ENCODE measurements around the gene PACSIN1.

DNA sequence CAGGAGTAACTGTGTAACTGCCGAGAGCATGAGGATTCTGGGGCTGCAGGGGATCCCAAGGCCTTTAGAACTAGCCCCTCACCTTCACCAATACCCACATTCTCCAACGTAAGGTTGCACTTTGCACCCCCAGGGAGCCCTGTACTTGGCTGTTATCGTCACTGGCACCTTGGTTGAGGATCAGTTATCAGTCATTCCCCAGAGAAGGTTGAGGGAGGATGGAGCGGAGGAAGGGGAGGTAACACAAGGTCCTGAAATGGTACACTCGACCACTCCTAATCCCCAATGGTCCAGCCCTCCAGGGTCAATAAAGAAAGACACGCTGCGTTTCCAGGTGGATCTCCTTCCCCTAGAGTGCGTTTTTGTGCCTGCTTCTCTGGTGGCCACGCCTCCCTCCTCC lies 91.4 kb downstream of the PACSIN1 start:
- TF ChIP-seq POLR2AphosphoS5 (IDR thresholded peaks at IDR 0.05; ENCODE audit: insufficient read depth, low read depth, low read length), result no peak
- TF ChIP-seq, protein P1, sequence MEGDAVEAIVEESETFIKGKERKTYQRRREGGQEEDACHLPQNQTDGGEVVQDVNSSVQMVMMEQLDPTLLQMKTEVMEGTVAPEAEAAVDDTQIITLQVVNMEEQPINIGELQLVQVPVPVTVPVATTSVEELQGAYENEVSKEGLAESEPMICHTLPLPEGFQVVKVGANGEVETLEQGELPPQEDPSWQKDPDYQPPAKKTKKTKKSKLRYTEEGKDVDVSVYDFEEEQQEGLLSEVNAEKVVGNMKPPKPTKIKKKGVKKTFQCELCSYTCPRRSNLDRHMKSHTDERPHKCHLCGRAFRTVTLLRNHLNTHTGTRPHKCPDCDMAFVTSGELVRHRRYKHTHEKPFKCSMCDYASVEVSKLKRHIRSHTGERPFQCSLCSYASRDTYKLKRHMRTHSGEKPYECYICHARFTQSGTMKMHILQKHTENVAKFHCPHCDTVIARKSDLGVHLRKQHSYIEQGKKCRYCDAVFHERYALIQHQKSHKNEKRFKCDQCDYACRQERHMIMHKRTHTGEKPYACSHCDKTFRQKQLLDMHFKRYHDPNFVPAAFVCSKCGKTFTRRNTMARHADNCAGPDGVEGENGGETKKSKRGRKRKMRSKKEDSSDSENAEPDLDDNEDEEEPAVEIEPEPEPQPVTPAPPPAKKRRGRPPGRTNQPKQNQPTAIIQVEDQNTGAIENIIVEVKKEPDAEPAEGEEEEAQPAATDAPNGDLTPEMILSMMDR (IDR thresholded peaks at IDR 0.05; ENCODE audit: extremely low read depth in 1 of 2, insufficient read depth in 1 of 2, low read depth in 1 of 2, low read length in 2 of 2), result no peak
- no peak for TF ChIP-seq POLR2A (IDR thresholded peaks at IDR 0.05; ENCODE audit: low read depth, low read length)
- TF ChIP-seq EZH2 (IDR thresholded peaks at IDR 0.05; ENCODE audit: borderline replicate concordance, low read depth, low read length, severe bottlenecking), result no peak
- TF ChIP-seq, protein P2, sequence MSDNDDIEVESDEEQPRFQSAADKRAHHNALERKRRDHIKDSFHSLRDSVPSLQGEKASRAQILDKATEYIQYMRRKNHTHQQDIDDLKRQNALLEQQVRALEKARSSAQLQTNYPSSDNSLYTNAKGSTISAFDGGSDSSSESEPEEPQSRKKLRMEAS (IDR thresholded peaks at IDR 0.05; ENCODE audit: insufficient read depth, insufficient read length), result no peak
- TF ChIP-seq JUN (IDR thresholded peaks at IDR 0.05; ENCODE audit: borderline replicate concordance, insufficient read depth, insufficient read length, low read depth), result no peak

Data from endothelial cell of umbilical vein (primary cell).